AML-193 (cell line): ENCODE results near the gene DHRS3.

Experiments used
- DNase-seq, 2 experiments: peaks; one replicate each; lab custom pipeline; 2025; lab: John Stamatoyannopoulos, UW

DHRS3 gene

DNA sequence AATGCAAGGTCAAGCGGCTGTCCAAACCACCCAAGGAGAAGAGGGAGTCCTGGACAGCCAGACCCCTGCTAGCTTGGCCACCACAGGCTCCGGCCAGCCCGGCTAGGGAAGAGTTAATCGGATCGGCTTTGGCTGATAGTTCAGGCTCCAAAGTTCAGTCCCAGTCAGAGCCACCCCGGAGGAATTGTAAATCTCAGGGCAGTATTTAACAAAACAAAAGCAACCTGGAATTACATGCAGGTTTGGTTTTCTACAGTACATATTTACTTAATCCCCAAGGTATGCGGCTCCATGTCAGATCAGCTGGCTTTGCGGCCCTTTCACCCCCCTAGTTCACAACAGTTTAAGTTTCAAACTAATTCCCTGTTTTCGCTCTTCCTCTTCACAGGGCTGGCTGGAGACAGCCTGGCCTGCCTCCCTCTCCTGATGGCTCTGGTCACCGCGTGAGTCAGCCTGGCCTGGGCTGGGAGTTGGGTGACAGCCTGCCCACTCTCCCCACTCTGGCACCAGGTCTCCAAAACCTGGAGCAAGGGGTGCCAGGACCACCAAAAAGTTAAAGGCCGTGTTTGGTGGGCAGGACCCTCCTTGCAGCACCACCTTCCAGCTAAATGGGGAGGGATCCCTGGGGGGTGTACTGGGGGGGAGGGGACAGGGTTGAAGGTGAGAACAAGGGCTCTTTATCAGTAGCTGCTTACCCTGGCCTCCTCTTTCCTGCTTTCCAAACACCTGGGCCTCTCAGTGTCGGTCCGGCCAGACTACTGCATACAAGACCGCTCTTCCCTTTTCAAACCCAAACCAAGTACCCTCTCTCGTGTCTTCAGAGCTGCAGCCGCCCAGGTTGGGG is 1.9 kb downstream of the DHRS3 start:
- DNase-seq = no peak

DNA sequence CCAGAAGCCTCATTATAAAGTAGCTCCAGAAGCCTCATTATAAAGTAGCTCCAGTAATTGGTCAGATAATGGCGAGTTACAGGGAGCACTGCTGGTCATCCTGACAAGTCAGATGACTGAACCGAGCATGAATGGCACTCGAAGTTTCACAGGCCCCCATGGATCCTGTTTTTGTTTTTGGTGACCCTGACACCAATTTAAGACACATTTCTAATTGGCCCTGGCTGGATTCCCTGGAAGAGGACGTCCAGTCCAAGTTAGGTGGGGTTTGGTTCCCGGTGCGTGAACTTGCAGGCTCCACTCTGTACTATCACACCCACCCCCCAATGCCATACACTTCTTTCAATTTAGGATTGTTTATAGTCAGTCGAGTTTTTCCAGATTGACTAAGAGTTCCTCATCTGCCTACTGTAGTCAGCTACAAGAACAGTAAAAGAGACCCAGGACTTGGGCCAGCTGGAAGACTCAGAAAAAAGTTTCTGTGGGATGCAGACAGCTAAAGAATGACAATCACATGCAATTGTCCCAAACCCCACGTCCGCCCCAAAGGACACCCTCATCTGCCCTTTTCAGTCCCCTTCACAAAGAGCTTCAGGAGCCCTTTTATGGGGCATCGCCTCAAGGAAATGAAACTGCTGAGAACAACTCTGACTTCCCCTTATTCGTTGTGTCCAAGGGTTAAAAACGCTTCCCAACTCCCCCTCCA is 2.7 kb downstream of the DHRS3 start:
- DNase-seq = no peak

DNA sequence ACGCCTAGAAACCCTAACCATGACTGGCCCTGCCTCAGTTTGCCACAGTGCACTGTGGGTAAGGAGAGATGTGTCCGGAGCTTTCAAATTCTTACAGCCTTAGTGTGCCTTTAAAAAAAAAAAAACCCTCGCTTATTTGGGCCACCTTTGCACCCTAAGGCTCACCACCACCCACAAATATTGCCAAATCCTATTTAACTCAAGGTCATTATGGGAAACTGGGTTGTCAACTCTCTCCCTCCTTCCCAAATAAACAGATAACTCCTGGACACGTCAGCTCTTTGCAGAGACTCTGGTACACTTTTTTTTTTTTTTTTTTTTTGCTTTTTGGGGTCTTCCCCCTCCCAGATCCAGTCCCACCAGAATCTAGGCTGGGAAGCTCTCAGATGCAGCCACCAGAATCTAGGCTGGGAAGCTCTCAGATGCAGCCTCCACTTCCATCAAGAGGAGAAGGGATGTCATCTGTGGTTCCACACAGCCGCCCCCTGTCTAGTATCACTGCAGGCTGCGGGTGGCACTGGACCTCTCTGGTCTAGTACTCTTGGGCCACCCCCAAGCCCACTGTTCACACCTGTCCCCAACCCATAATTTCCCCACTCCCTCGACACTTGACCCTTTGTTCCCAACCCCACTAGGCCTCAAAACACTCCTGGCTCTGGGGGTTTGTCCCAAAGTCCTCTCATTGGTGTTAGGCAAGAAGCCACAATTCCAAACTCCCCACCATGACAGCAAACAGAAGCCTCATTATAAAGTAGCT is 3.4 kb downstream of the DHRS3 start:
- DNase-seq = no peak

DNA sequence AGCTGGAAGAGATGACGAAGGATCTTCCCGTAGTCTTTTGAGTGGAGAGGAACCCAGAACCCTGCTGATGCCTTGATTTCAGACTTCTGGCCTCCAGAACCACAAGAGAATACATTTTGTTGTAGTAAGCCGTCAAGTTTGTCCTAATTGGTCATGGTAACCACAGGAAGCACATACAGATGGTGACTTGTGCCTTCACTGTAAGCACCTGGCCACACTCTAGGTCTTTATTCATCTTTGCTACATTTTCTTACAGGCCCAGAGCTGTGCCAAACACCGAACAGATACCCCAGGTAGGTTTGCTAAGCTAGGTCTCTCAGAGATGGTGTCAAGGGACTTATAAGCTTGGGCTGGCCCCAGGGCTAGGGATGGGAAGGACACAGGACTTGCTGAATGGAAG is 4.8 kb downstream of the DHRS3 start:
- no peak for DNase-seq

DNA sequence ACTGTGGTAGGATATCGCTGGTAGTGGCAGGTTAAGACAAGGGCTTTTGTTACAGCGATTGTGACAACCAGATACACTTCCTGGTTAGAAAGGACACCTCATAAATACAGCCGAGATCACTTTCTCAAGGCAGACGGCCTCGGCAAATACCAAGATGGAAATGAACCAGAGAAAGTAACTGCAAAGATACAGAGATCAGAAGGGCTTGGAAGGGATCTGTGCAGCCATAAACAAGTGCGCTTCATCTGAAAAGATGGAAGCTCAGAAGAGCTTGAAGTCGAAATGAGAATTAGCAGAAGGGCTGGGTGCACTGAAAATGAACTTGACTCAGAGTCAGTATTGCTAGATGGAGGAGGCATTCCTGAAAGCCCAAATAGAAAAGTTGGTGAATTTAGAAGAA is 7.1 kb downstream of the DHRS3 start:
- DNase-seq = no peak

DNA sequence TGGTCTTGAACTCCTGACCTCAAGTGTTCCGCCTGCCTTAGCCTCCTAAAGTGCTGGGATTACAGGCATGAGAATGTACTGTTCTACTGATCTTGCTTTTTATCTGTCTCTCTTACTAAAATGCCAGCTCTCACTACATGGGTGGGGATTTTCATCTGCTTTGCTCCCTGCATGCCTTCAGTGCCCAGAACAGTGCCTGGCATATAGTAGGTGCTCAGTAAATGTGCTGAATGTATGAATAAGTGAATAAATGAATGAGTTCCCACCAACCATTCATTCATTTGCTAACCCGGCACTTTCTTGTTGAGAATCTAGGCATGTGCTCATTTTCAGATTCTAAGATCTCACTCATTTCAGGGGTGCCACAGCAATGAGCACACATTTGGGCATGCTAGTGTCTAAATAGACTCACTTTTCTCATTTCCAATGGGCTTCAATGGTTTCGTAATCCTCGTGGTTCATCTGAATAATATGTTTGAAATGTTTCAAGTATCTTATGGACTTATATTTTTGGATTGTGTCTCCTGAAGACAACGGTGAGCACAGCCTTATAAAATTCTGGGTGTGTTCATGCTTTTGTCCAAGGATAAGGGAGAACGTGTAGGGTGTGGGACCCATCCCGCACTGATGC is 7.6 kb downstream of the DHRS3 start:
- no peak for DNase-seq

DNA sequence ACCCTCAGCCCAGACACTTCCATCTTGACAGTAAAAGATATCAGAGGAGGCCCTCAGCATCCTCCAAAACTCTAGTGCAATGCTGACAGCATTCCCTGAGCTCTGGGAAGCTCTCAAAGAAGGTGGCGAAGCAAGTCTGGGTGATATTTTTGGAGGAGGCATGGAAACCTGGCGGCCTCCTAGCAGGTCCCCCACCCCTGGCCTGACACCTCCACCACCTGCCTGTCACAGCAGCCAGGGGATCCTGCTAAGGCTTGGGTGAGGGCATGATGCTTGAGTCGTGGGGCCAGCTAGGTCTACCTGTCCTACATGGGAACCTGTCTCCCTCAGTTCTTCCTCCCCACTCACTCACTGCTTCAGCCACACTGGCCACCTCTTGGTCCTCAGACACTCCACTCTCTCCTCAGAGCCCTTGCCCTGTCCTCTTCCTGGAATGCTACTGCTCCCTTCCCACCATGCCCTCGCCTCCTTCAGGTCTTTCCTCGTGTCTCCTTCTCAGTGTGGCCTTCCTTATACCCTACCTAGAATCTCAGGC is 8.5 kb downstream of the DHRS3 start:
- DNase-seq = no peak

DNA sequence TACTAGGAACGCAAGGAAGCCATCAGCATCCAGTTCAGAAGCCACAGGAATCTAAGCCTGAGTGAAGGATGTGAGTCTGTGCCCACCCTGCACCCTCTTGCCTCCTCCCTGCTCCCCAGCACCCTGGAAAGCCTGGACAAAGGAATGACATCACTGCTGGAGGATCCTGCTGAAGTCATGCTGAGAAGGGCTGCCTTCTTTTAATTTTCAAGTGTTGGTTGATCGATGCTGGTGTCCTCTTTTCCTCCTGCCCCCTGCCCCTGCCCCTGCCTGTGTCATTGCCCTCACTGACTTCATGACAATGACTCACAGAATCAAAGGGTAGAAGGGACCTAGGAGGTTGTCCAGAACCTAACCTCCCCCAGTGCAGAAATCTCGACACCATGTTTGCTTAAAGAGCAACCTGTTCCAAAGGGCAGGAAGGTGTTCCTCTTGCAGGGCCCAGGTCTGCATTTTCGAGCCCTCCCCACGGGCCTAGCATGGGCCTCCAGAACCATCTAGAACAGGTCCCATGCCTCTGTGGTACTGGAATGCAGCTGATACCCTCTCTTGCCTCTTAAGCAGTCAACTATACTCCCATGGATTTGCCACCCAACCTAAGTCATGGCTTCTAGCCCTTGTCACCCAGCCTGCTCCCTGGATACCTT is 9.6 kb downstream of the DHRS3 start:
- no peak for DNase-seq

DNA sequence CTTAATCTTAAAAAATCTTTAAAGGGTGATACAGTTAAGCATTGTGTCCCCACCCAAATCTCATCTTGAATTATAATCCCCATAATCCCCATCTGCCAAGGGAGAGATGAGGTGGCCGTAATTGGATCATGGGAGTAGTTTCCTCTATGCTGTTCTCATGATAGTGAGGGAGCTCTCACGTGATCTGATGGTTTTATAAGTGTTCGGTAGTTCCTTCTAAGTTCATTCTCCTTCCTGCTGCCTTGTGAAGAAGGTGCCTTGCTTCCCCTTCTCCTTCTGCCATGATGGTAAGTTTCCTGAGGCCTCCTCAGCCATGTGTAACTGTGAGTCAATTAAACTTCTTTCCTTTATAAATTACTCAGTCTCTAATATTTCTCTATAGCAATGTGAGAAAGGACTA is 10.7 kb downstream of the DHRS3 start:
- no peak for DNase-seq

DNA sequence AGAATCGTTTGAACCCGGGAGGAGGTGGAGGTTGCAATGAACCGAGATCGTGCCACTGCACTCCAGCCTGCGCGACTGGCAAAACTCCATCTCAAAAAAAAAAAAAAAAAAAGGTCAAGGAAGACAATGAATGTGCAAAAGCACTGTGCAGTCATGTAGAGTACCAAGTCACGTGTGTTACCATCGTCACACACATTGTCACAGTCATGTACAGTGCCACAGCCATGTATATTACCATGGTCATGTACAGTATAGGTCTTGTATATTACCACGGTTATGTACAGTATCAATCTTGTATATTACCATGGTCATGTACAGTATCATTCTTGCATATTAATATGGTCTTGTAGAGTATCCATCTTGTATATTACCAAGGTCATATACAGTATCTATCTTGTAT is 13.0 kb downstream of the DHRS3 start:
- no peak for DNase-seq

DNA sequence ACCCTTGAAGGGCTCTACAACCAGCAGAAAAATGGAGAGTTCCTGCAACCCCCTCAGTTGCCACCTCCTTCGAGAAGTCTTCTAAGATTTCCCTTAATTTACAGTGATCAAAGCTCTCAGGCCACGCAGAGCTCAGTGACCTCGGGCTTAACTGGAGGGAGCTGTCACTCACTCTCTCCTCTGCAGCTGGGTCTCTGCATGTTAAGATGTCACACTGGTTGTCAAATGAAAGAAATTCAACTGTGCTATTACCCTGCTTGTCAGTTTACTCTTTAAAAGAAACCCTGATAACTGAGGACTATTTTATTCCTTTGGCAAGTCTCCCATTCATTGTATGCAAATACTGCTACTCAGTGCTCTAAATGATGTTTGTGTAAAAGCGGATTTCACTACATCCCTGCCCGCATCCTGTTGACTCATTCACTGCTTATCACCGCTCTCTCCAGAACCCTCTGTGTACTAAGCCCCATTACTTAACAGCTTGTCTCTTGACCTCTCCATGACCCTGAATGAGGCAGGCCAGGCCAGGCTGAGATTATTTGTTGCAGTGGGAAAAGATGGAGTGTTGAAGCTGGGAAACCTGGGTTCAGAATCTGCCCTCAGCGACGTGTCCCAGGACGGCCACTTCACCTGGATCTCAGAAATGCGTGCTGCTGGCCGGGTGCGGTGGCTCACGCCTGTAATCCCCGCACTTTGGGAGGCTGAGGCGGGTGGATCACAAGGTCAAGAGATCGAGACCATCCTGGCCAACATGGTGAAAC is 13.7 kb downstream of the DHRS3 start:
- DNase-seq = peak; percentile 75 to 79

DNA sequence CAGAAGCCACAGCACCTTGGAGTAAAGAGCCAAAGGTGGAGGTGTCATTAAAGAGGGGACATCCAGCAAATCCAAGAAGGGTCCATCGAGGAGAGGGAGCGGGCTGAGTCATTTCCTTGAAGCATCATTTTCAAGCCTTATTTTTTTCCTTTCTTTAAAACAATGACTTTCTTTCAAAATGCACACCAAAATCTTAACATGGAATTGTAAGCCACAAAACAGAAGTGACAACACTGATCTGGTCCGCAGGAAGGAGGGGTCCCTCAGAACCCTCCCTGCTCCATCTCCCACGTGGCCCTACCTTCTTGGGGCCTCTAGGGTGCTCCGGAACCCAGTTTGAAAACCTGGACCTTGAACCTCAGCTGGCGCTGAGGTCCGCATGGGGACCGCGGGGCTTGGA is 14.8 kb downstream of the DHRS3 start:
- DNase-seq = no peak

DNA sequence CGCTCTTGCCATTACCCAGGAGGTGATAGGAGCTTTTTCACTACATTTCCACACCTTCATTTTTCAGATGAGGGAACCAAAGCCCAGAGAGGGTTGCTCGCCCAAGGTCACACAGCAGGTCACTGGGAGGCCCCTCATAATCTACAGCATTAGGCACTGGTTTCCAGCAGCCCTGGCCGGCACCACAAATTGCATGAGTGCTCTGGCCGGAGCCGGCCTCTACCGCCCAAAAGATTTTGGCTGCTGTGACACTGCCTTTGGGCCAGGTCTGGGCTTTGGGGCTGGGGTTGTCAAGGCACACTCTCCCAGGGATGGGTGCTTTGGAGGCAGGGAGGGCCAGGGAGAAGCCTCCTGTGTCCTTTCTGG is 15.4 kb downstream of the DHRS3 start:
- DNase-seq = no peak

DNA sequence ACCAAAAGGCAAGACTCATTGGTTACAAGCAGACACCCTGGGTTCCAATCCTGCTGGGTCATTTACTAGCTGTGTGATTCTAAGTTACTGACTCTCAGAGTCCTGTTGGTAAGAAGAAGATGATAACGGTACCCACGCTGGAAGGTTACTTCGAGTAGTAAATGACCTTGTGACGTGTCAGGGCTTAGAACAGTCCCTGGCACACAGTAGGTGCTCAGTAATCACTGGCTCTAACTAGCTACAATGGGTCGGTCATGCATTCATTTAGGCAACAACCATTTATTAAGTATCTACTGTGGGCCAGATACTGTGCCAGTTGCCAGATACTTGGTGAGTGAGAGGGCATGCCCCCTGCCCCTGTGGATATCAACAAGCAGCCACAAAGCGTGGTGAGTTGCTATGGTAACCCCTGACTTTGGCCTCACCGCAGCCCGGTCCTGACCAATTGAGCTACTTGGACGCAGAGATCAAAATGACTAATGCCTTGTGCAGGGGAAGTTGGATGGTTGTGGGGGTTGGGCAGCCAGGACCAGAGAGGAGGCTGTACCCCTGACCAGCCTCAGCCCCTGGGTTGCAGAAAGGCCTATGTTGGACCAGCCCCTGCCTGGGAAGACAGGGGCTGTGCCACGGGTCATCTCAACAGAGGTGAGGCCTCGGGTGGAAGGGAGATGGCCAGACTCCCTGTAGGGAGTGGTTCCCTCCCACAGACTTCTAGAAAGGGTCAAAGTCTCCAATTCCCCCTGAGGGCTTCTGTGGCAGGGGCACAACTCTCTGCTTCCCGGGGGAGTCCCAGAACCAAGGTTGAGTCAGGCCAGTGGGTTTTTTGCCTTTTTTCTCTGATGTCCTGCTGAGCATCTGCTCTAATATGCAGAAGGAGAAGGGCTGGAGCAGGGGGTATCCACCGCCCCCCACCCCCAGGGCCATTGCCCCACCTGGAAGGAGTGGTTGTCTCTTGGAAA is 16.0 kb downstream of the DHRS3 start:
- no peak for DNase-seq

DNA sequence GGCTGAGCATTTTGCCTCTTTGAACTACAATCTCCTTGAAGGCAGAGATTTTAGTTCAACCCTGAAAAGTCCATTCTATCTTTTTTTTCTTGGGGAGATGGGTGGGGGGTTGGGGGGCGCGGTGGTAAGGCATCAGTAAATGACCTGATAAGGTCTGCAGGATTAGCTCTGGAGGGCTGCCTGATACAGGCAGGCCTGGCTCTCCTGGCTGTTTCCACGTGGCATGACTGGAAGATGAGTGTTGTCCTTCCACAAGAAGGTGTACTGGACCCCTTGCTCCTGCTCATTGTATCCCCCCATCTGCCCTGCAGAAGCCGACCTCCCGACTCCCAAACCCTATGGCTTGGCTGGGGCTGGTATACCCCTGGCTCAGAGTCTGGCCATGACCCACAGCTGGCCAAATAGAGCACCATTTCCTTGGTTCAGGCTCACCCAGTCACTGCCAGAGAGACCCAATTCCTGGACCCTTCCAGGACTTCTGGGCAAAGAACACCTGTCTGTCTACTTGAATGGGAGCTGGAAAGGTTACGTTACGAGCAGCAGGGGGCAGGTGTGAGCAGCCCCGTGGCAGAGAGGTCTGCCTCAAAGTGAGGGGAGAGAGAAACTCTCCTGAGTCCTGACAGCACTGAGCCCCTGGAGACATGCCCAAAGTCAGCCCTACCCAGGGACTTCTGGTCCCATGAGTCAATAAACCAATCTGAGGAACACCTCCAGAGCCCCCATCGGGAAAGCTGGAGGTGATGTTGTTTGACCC is 17.0 kb downstream of the DHRS3 start:
- peak in 1 of 2 experiments; percentile 12 for DNase-seq

DNA sequence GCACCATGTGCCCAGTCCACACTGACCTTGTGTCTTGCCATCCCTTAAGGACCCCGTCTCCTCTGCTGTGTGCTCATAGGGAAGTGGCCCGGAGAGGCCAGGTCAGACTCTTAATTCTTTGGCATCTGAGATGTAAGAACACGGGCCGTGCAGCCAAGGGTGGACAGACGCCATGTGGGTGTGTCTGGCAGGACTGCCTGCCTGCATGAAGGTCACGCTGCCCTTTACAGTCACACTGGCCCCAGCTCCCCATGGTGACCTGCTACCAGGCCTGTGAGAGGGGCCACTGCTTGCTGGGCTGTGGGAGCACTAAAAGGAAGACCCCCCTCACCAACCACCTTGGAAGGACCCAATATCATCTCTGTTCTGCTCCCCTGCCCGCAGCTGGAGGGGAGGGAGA is 17.7 kb downstream of the DHRS3 start:
- no peak for DNase-seq

DNA sequence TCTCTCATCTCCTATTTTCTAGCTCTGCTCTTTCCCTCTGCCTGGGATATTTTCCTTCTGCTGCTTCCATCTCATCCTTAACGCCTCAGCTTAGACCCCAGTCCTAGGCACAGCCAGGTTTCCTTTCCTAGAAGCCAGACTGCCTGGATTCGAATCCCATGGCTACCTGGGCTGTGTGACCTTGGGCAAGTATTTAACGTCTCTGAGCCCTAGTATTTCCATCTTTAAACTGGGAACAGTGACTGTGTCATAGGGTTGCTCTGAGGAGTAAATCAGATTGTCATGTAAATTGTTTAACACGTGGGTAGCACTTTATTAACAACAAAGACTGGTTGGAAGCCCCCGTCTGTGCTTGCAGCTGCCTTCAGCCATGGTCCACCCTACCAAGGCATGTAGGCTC is 18.4 kb downstream of the DHRS3 start:
- DNase-seq = no peak

DNA sequence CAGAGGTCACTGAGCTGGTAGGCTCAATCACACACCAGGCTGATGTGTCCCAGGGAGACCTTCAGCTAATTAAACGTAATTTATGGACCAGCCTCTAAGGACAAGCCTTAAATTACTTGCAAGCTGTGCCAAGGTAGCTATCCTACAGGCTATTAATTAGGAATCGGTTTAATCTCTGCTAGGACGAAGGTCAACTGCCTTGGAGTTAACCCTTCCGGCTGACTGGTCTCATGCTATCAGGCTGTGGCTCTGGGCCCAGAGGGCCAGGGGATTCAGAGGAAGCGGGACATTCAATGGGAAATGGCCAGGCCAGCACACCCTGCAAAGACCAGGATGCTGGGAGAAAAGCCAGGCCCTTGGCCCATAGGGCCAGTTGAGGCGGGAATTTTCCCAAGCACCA is 19.0 kb downstream of the DHRS3 start:
- DNase-seq = no peak

DNA sequence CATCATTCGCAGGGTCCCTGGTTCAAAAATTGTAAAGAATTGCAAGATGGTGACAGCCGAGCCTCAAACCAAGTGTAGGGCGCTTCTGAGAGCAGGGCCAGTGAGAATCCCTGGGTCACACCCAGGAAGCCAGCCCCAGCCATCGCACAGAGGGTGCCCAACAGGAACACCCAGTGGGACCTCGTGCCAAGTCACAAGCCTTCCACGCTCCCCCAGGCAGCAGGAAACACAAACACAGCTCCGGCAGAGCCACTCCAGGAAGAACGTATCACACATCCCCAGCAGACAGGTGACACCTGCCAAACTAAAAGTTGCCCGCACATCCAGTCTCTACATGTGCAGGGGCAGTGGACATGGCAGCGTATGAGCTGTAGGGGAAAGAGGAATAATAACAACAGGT is 20.2 kb downstream of the DHRS3 start:
- no peak for DNase-seq
